ENCODE measurements around the gene NANS.
"Not testable (repeated sequence)": the region's sequence is repeated elsewhere in the genome, so short reads cannot be mapped to it uniquely, and the experiment has no call there.

The NANS gene

DNA sequence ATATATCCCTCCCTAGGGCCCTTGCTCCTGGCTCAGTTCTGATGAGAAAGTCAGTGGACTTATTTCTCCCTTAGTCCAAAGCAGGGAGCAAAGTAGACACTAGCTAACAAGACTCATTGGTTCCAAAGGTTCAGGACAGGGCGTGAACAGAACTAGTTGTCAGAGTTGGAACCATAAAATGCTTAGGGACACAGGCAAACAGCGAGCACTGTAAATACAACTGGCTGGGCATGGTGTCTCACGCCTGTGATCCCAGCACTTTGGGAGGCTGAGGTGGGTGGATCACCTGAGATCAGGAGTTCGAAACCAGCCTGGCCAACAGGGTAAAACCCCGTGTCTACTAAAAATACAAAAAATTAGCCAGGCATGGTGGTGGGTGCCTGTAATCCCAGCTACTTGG is 36.7 kb upstream of the NANS start:
- peaks cover 49% of the 10 kb centered on the region for H3K36me3 ChIP-seq (ENCODE audit: control insufficient read depth, insufficient read depth, low read length, severe bottlenecking)
- not testable (repeated sequence) for H3K9ac ChIP-seq (ENCODE audit: low read length); H3K27me3 ChIP-seq (replicated peaks; ENCODE audit: control insufficient read depth, insufficient read depth, low read length); H3K9me3 ChIP-seq (ENCODE audit: control insufficient read depth, low read length); DNase-seq (ENCODE audit: low read depth); H3K4me1 ChIP-seq (ENCODE audit: control insufficient read depth, insufficient read depth, low read length); H3K4me3 ChIP-seq (ENCODE audit: low read length)

DNA sequence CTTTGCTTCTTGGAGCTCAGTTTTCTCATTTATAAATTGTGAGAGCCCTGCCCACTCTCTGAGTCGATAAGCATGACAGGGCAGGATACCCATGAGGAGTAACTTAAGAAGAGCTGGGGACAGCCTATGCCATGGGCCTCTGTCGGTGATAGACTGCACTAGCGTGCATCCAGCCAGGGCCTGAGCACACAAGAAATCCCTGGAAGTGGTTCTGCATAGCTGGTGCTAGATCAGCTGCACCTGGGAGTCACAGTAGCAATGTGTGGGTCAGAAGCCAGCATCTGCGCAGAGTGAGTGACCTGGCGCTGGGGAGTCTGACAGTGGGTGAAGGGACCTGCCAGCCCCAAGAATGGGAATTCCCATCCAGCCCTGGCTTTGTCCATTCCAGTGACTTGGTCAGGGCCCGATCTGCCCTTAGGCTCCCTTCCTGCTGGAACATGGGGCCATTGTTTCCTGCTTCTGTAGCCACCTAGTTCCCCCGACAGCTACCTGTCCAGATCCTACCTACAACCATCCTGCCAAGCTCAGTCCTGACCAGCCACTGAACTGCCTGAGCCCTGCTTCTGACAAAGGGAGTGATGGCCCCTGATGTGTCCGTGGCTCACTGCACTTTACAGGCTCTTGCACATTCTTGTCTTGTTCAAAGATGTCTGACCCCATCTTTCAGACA is 35.9 kb upstream of the NANS start:
- H3K4me3 ChIP-seq (ENCODE audit: low read length) = no peak overlapping the region
- no peaks in the 10 kb centered on the region for H3K27me3 ChIP-seq (replicated peaks; ENCODE audit: control insufficient read depth, insufficient read depth, low read length)
- peaks cover 41% of the 10 kb centered on the region for H3K36me3 ChIP-seq (ENCODE audit: control insufficient read depth, insufficient read depth, low read length, severe bottlenecking)
- no peaks in the 10 kb centered on the region for H3K9me3 ChIP-seq (ENCODE audit: control insufficient read depth, low read length)
- DNase-seq (ENCODE audit: low read depth) = no peak
- H3K4me1 ChIP-seq (ENCODE audit: control insufficient read depth, insufficient read depth, low read length) = no peaks in the 10 kb centered on the region
- H3K9ac ChIP-seq (ENCODE audit: low read length) = no peak overlapping the region

DNA sequence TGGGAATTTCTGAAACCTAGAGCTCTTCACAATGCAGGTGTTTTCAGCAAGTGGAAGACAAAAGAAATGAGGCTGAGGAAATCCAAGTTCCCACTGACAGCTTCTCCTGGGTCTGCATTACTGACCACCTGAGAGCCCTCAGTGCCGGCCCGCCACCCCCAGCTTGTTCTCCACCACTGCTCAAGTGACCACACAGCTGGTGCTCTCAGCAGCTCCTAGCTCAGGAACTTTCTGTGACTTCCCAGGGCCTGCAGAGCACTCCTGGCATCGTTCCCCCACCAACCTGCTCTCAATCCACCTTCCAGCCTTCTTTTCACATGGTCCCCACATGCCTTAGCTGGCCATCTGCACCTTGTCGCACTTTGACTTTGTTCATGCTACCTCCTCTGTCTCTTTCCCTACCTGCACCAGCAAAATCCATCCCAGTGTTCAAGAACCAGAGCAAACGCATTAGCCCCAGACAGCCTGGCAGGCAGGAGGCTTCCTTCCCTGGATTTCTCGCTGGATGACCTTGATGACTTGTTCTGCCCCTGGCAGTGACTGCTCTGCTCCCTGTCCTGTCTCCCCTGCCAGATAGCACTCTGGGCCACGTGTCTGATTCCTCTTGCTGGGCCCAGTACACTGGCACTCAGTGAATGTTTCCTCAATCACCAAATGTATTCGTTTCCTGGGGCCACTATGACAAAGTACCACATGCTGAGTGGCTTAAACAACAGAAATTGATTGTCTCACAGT is 35.1 kb upstream of the NANS start:
- H3K4me3 ChIP-seq (ENCODE audit: low read length) = no peak overlapping the region
- no peak overlapping the region for H3K9ac ChIP-seq (ENCODE audit: low read length)
- no peaks in the 10 kb centered on the region for H3K4me1 ChIP-seq (ENCODE audit: control insufficient read depth, insufficient read depth, low read length)
- H3K36me3 ChIP-seq (ENCODE audit: control insufficient read depth, insufficient read depth, low read length, severe bottlenecking) = peaks cover 33% of the 10 kb centered on the region
- H3K9me3 ChIP-seq (ENCODE audit: control insufficient read depth, low read length) = no peaks in the 10 kb centered on the region
- no peak for DNase-seq (ENCODE audit: low read depth)
- H3K27me3 ChIP-seq (replicated peaks; ENCODE audit: control insufficient read depth, insufficient read depth, low read length) = no peaks in the 10 kb centered on the region

- H3K36me3 ChIP-seq (ENCODE audit: control insufficient read depth, insufficient read depth, low read length, severe bottlenecking) = peaks cover 23% of the 10 kb centered on the region
- DNase-seq (ENCODE audit: low read depth) = no peak
- H3K9ac ChIP-seq (ENCODE audit: low read length) = no peak overlapping the region
- no peaks in the 10 kb centered on the region for H3K9me3 ChIP-seq (ENCODE audit: control insufficient read depth, low read length)
- H3K4me3 ChIP-seq (ENCODE audit: low read length) = no peak overlapping the region
- H3K4me1 ChIP-seq (ENCODE audit: control insufficient read depth, insufficient read depth, low read length) = no peaks in the 10 kb centered on the region
- no peaks in the 10 kb centered on the region for H3K27me3 ChIP-seq (replicated peaks; ENCODE audit: control insufficient read depth, insufficient read depth, low read length)
Observed at GRCh38 chr9:98022447-98022846, 34.1 kb upstream of the NANS start.

- Histone ChIP-seq H3K9ac (ENCODE audit: low read length) (no peak overlapping the region), H3K27me3 (replicated peaks; ENCODE audit: control insufficient read depth, insufficient read depth, low read length) (no peaks in the 10 kb centered on the region), H3K4me1 (ENCODE audit: control insufficient read depth, insufficient read depth, low read length) (no peaks in the 10 kb centered on the region), H3K4me3 (ENCODE audit: low read length) (no peak overlapping the region), H3K36me3 (ENCODE audit: control insufficient read depth, insufficient read depth, low read length, severe bottlenecking) (peaks cover 1% of the 10 kb centered on the region), H3K9me3 (ENCODE audit: control insufficient read depth, low read length) (no peaks in the 10 kb centered on the region)
- no peak for DNase-seq (ENCODE audit: low read depth)
Observed at GRCh38 chr9:98024702-98025101, 31.8 kb upstream of the NANS start.

DNA sequence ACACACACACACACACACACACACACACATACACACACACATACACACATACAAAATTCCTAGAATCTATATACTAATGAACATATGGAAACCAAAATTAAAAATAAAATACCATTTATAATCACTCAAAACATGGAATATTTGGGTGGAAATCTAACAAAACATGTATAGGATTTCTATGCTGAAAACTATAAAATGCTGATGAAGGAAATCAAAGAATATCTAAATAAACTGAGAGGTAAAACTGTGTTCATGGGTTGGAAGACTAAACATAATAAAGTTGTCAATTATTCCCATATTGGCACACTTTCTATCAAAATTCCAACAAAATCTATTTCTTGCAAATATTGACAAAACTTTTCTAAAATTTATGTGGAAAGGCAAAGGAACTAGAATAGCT is 25.4 kb upstream of the NANS start:
- no peaks in the 10 kb centered on the region for H3K9me3 ChIP-seq (ENCODE audit: control insufficient read depth, low read length)

GRCh38 chr9:98031935-98032334 is 24.6 kb upstream of the NANS start:
- Histone ChIP-seq H3K27me3 (replicated peaks; ENCODE audit: control insufficient read depth, insufficient read depth, low read length) (no peaks in the 10 kb centered on the region), H3K9me3 (ENCODE audit: control insufficient read depth, low read length) (no peaks in the 10 kb centered on the region), H3K9ac (ENCODE audit: low read length) (no peak overlapping the region), H3K4me3 (ENCODE audit: low read length) (no peak overlapping the region), H3K36me3 (ENCODE audit: control insufficient read depth, insufficient read depth, low read length, severe bottlenecking) (no peaks in the 10 kb centered on the region), H3K4me1 (ENCODE audit: control insufficient read depth, insufficient read depth, low read length) (peaks cover 5% of the 10 kb centered on the region)
- DNase-seq (ENCODE audit: low read depth) = peak; percentile 36

More for the DNA sequence above, 25.4 kb upstream of the NANS start:
- no peak for DNase-seq (ENCODE audit: low read depth)
- H3K36me3 ChIP-seq (ENCODE audit: control insufficient read depth, insufficient read depth, low read length, severe bottlenecking) = no peaks in the 10 kb centered on the region
- H3K9ac ChIP-seq (ENCODE audit: low read length) = no peak overlapping the region
- H3K27me3 ChIP-seq (replicated peaks; ENCODE audit: control insufficient read depth, insufficient read depth, low read length) = no peaks in the 10 kb centered on the region
- H3K4me1 ChIP-seq (ENCODE audit: control insufficient read depth, insufficient read depth, low read length) = peaks cover 5% of the 10 kb centered on the region
- no peak overlapping the region for H3K4me3 ChIP-seq (ENCODE audit: low read length)

DNA sequence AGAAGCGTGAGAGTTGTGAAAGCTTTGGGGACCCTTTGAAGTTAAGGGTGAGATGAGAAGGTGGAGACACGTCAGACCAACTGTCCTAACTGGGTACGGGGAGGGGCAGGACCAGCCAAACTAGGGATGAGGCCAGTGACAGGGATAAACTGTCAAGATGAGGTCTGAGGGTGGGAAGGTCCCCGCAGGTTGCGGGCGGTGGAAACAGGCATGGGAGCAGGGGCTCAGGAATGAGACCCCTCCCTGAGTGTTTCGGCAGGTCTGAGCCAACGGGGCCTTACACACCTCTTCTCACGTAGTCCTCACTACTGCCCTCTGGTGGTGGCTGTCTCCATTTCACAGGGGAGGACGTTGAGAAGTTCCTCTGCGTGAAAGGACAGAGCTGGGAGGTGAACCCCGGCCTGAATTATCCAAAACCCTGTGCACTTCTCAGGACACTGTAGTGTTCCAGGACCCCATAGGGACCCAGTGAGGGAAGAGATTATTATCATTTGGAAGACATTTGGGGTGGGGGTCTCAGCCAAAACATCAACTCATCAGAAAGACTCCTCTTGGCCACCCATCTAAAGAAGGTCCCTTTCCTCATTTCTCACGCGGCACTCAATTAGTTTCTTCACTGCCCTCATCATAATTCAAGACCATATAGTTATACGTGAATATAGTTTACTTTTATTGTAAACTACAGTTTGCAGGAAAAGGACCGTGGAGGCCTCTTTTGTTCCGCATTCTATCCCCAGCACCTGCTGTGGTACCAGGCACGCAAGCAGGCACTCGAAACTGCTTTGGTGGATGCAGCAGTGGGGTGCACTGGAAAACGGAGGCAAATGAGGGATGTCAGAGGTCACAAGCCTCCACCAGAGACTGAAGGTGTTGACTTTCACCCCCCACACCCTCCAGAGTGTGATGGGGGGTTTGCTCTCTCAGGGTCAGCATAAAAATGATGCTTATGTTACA is 21.7 kb upstream of the NANS start:
- Histone ChIP-seq H3K9ac (ENCODE audit: low read length) (no peak overlapping the region), H3K36me3 (ENCODE audit: control insufficient read depth, insufficient read depth, low read length, severe bottlenecking) (no peaks in the 10 kb centered on the region), H3K27me3 (replicated peaks; ENCODE audit: control insufficient read depth, insufficient read depth, low read length) (no peaks in the 10 kb centered on the region), H3K4me1 (ENCODE audit: control insufficient read depth, insufficient read depth, low read length) (peaks cover 10% of the 10 kb centered on the region), H3K9me3 (ENCODE audit: control insufficient read depth, low read length) (no peaks in the 10 kb centered on the region), H3K4me3 (ENCODE audit: low read length) (no peak overlapping the region)
- peak; percentile 86 for DNase-seq (ENCODE audit: low read depth)

DNA sequence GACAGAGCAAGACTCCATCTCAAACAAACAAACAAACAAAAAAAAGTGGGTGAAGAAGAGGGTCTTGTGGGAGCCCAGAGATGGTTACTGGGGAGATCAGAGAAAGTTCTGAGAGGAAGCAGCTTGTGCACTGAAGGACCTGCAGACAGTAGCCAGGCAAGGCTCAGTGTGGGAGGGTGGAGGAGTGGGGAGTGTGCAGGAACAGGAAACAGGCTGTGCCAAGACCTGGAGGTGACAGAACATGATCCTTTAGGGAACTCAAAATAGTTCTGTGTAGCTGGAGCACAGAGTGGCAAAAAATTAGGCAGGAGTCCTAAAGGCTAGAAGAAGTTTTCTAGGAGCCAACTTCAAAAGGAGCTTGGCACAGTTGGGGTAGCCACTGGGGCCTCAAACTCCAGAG is 19.2 kb upstream of the NANS start:
- Histone ChIP-seq H3K36me3 (ENCODE audit: control insufficient read depth, insufficient read depth, low read length, severe bottlenecking) (no peaks in the 10 kb centered on the region), H3K4me1 (ENCODE audit: control insufficient read depth, insufficient read depth, low read length) (peaks cover 10% of the 10 kb centered on the region), H3K4me3 (ENCODE audit: low read length) (no peak overlapping the region), H3K9me3 (ENCODE audit: control insufficient read depth, low read length) (no peaks in the 10 kb centered on the region), H3K27me3 (replicated peaks; ENCODE audit: control insufficient read depth, insufficient read depth, low read length) (no peaks in the 10 kb centered on the region), H3K9ac (ENCODE audit: low read length) (no peak overlapping the region)
- DNase-seq (ENCODE audit: low read depth) = no peak

GRCh38 chr9:98038958-98039357 is 17.6 kb upstream of the NANS start:
- H3K4me1 ChIP-seq (ENCODE audit: control insufficient read depth, insufficient read depth, low read length) = peaks cover 10% of the 10 kb centered on the region
- H3K9me3 ChIP-seq (ENCODE audit: control insufficient read depth, low read length) = no peaks in the 10 kb centered on the region
- H3K36me3 ChIP-seq (ENCODE audit: control insufficient read depth, insufficient read depth, low read length, severe bottlenecking) = no peaks in the 10 kb centered on the region
- H3K4me3 ChIP-seq (ENCODE audit: low read length) = no peak overlapping the region
- DNase-seq (ENCODE audit: low read depth) = no peak
- H3K9ac ChIP-seq (ENCODE audit: low read length) = no peak overlapping the region
- no peaks in the 10 kb centered on the region for H3K27me3 ChIP-seq (replicated peaks; ENCODE audit: control insufficient read depth, insufficient read depth, low read length)

- H3K36me3 ChIP-seq (ENCODE audit: control insufficient read depth, insufficient read depth, low read length, severe bottlenecking) = no peaks in the 10 kb centered on the region
- peak; percentile 34 for DNase-seq (ENCODE audit: low read depth)
- H3K9me3 ChIP-seq (ENCODE audit: control insufficient read depth, low read length) = no peaks in the 10 kb centered on the region
- peaks cover 10% of the 10 kb centered on the region for H3K4me1 ChIP-seq (ENCODE audit: control insufficient read depth, insufficient read depth, low read length)
- no peak overlapping the region for H3K4me3 ChIP-seq (ENCODE audit: low read length)
- no peaks in the 10 kb centered on the region for H3K27me3 ChIP-seq (replicated peaks; ENCODE audit: control insufficient read depth, insufficient read depth, low read length)
- no peak overlapping the region for H3K9ac ChIP-seq (ENCODE audit: low read length)
Observed at GRCh38 chr9:98039607-98040017, 16.9 kb upstream of the NANS start.

Measured in adipocyte (in vitro differentiated cells).